H1 (cell line): ENCODE data around the gene ZNF407. TPM values are rescaled to one million over a fixed set of nuclear protein-coding genes. Genes with fewer than 3 reads are reported as not detected.

Source experiments
- CTCF ChIA-PET: fragments of 300-600 bp; sonication (Branson Sonifier 250); formaldehyde crosslinking; loops from one replicate; lab custom pipeline; 2021; ENCODE audit not compliant: partially characterized antibody; lab: Charles Lee
- POLR2A ChIA-PET: fragments of 300-600 bp; sonication (Branson Sonifier 250); formaldehyde crosslinking; loops from one replicate; lab custom pipeline; 2021; ENCODE audit warnings: inconsistent platforms; ENCODE audit not compliant: partially characterized antibody; lab: Charles Lee
- DNase-seq, 2 experiments: peaks; one replicate each; pipeline versions ENCODE4 v3.0.0 to v3.0.0-alpha.2; 2010 to 2022; ENCODE audit warnings: low spot score in 2 of 2, low read depth in 1 of 2, mixed read lengths in 1 of 2
- FAIRE-seq: peaks from 2 replicates; lab custom pipeline; 2011; peaks lifted over from hg19 to GRCh38; lab: Jason Lieb, UNC
- H2AFZ ChIP-seq: 2 replicates; pipeline ENCODE4 v1.8.1; 2012; ENCODE audit warnings: low read length, inconsistent platforms
- H2AK5ac ChIP-seq: 2 replicates; pipeline ENCODE4 v1.6.1; 2013; ENCODE audit warnings: low read depth, low read length
- H2BK120ac ChIP-seq: replicated peaks from 2 replicates; pipeline ENCODE3; 2013; ENCODE audit warnings: low read depth, low read length, inconsistent platforms
- H2BK12ac ChIP-seq: 2 replicates; pipeline ENCODE4 v1.6.1; 2013; ENCODE audit warnings: low read depth, low read length
- H2BK15ac ChIP-seq: 2 replicates; pipeline ENCODE4 v1.6.1; 2013; ENCODE audit warnings: low read length
- H2BK20ac ChIP-seq: 2 replicates; pipeline ENCODE4 v1.6.1; 2013; ENCODE audit warnings: low read length
- H2BK5ac ChIP-seq: 2 replicates; pipeline ENCODE4 v1.6.1; 2013; ENCODE audit warnings: low read depth, low read length
- H3K14ac ChIP-seq: 2 replicates; pipeline ENCODE4 v1.6.1; 2013; ENCODE audit warnings: inconsistent platforms; ENCODE audit not compliant: insufficient read length
- H3K18ac ChIP-seq: 2 replicates; pipeline ENCODE4 v1.6.1; 2013; ENCODE audit warnings: low read length; ENCODE audit errors: extremely low read depth
- H3K23ac ChIP-seq: 2 replicates; pipeline ENCODE4 v1.6.1; 2013; ENCODE audit warnings: inconsistent platforms; ENCODE audit not compliant: insufficient read length
- H3K23me2 ChIP-seq: 2 replicates; pipeline ENCODE4 v1.6.1; 2013; ENCODE audit warnings: low read depth, low read length
- H3K27ac ChIP-seq: 2 replicates; pipeline ENCODE4 v1.6.1; 2011; ENCODE audit warnings: low read depth, low read length, inconsistent platforms
- H3K27me3 ChIP-seq, 4 experiments: replicated peaks in 1 of 4; 1 replicate in 1 of 4; 2 replicates in 3 of 4; pipeline versions ENCODE4 v1.6.1 to v1.8.1; 2011 to 2013; ENCODE audit warnings: low read length in 3 of 4, mild to moderate bottlenecking in 3 of 4, inconsistent platforms in 2 of 4, mixed read lengths in 2 of 4, moderate library complexity in 1 of 4; ENCODE audit not compliant: control insufficient read depth in 3 of 4, insufficient read depth in 3 of 4; ENCODE audit errors: extremely low read depth in 1 of 4
- H3K36me3 ChIP-seq, 4 experiments: 2 replicates each; pipeline versions ENCODE4 v1.6.1 to v1.8.1; 2011 to 2013; ENCODE audit warnings: mild to moderate bottlenecking in 4 of 4, low read length in 3 of 4, moderate library complexity in 2 of 4, control low read depth in 1 of 4, inconsistent platforms in 1 of 4; ENCODE audit not compliant: insufficient read depth in 4 of 4, control insufficient read depth in 2 of 4
- H3K4ac ChIP-seq: replicated peaks from 2 replicates; pipeline ENCODE3; 2013; ENCODE audit warnings: low read length, low read depth, mixed read lengths, inconsistent platforms; ENCODE audit not compliant: insufficient read length
- H3K4me1 ChIP-seq, 4 experiments: replicated peaks in 1 of 4; 1 replicate in 1 of 4; 2 replicates in 3 of 4; pipeline versions ENCODE4 v1.6.1 to v1.8.1; 2011 to 2013; ENCODE audit warnings: low read length in 3 of 4, inconsistent platforms in 2 of 4, mixed read lengths in 1 of 4; ENCODE audit not compliant: insufficient read depth in 4 of 4, control insufficient read depth in 3 of 4
- H3K4me2 ChIP-seq, 2 experiments: 2 replicates each; pipeline versions ENCODE4 v1.6.1 to v1.8.1; 2011 to 2013; ENCODE audit warnings: low read depth in 2 of 2, low read length in 2 of 2, control low read depth in 1 of 2, inconsistent platforms in 1 of 2, mild to moderate bottlenecking in 1 of 2; ENCODE audit not compliant: insufficient read depth in 1 of 2
- H3K4me3 ChIP-seq, 4 experiments: fragments of 200-600, 300-600 bp in 1 of 4; sonication (generic), shearing (Covaris generic), sonication (Bioruptor Twin) in 1 of 4; 2 replicates each; pipeline versions ENCODE4 v1.5.1 to v1.8.1; 2011 to 2016; ENCODE audit warnings: low read length in 4 of 4, low read depth in 3 of 4, control low read depth in 2 of 4, inconsistent platforms in 2 of 4, mild to moderate bottlenecking in 2 of 4, mixed read lengths in 1 of 4, moderate library complexity in 1 of 4; ENCODE audit not compliant: insufficient read depth in 2 of 4; ENCODE audit errors: extremely low read depth in 1 of 4
- H3K56ac ChIP-seq: replicated peaks from 2 replicates; pipeline ENCODE3; 2013; ENCODE audit warnings: low read depth, mild to moderate bottlenecking, mixed read lengths, low read length, inconsistent platforms; ENCODE audit not compliant: insufficient read length
- H3K79me1 ChIP-seq: 2 replicates; pipeline ENCODE4 v1.6.1; 2013; ENCODE audit warnings: low read depth, low read length, control low read depth
- H3K79me2 ChIP-seq, 2 experiments: 2 replicates each; pipeline versions ENCODE4 v1.6.1 to v1.8.1; 2012 to 2013; ENCODE audit warnings: low read length in 2 of 2, mild to moderate bottlenecking in 2 of 2, inconsistent platforms in 1 of 2; ENCODE audit not compliant: insufficient read depth in 2 of 2, control insufficient read depth in 1 of 2
- H3K9ac ChIP-seq, 4 experiments: replicated peaks in 1 of 4; 1 replicate in 1 of 4; 2 replicates in 3 of 4; pipeline versions ENCODE4 v1.6.1 to v1.8.1; 2011 to 2013; ENCODE audit warnings: low read depth in 3 of 4, low read length in 3 of 4, control low read depth in 2 of 4, mild to moderate bottlenecking in 2 of 4, moderate library complexity in 2 of 4, inconsistent platforms in 1 of 4; ENCODE audit errors: extremely low read depth in 1 of 4
- H3K9me3 ChIP-seq, 2 experiments: 2 replicates each; pipeline versions ENCODE4 v1.6.1 to v1.8.1; 2012 to 2013; ENCODE audit warnings: mild to moderate bottlenecking in 2 of 2, moderate library complexity in 2 of 2, control low read depth in 1 of 2, inconsistent platforms in 1 of 2, low read depth in 1 of 2, low read length in 1 of 2, mixed read lengths in 1 of 2; ENCODE audit not compliant: insufficient read depth in 2 of 2
- H4K20me1 ChIP-seq, 2 experiments: replicated peaks in 1 of 2; 2 replicates each; pipeline versions ENCODE3 to v1.8.1; 2011 to 2013; ENCODE audit warnings: inconsistent platforms in 2 of 2, low read length in 2 of 2, mild to moderate bottlenecking in 1 of 2; ENCODE audit not compliant: insufficient read depth in 2 of 2, control insufficient read depth in 1 of 2
- H4K5ac ChIP-seq: 2 replicates; pipeline ENCODE4 v1.6.1; 2013; ENCODE audit warnings: low read length, low read depth, mixed read lengths, inconsistent platforms; ENCODE audit not compliant: insufficient read length
- H4K8ac ChIP-seq: 2 replicates; pipeline ENCODE4 v1.8.0; 2013; ENCODE audit warnings: mild to moderate bottlenecking, moderate library complexity, low read length, inconsistent platforms; ENCODE audit not compliant: insufficient read depth; ENCODE audit errors: extremely low read depth
- H4K91ac ChIP-seq: replicated peaks from 2 replicates; pipeline ENCODE3; 2013; ENCODE audit warnings: low read length, mixed read lengths, inconsistent platforms; ENCODE audit not compliant: insufficient read length
- BCL11A ChIP-seq, 2 experiments: IDR thresholded peaks; one replicate each; pipeline ENCODE4 v1.6.1; 2011; ENCODE audit warnings: low read depth in 2 of 2, low read length in 2 of 2, mild to moderate bottlenecking in 2 of 2
- CBX8 ChIP-seq: fragments of 300-800, 300-1000 bp; sonication (generic); IDR thresholded peaks from 2 replicates; pipeline ENCODE4 v1.7.1; 2016; ENCODE audit warnings: low read depth, low read length, borderline replicate concordance
- CHD1 ChIP-seq: IDR thresholded peaks from 2 replicates; pipeline ENCODE4 v1.6.1; 2012; ENCODE audit warnings: low read depth, low read length, improper control_type of control experiment
- EP300 ChIP-seq, 2 experiments: IDR thresholded peaks; 1 replicate in 1 of 2; 2 replicates in 1 of 2; pipeline ENCODE4 v1.6.1; 2011 to 2012; ENCODE audit warnings: low read depth in 2 of 2, low read length in 2 of 2, mild to moderate bottlenecking in 2 of 2, borderline replicate concordance in 1 of 2, inconsistent platforms in 1 of 2, moderate library complexity in 1 of 2
- JUN ChIP-seq: IDR thresholded peaks from 2 replicates; pipeline ENCODE4 v1.6.1; 2011; ENCODE audit warnings: low read depth, mild to moderate bottlenecking, improper control_type of control experiment, low read length
- MAFK ChIP-seq: IDR thresholded peaks from 2 replicates; pipeline ENCODE4 v1.6.1; 2012; ENCODE audit warnings: low read depth, mild to moderate bottlenecking, improper control_type of control experiment, low read length
- RAD21 ChIP-seq, 2 experiments: IDR thresholded peaks in 1 of 2; conservative IDR thresholded peaks in 1 of 2; 2 replicates each; pipeline ENCODE4 v1.6.1; 2011; ENCODE audit warnings: low read depth in 2 of 2, low read length in 2 of 2, improper control_type of control experiment in 1 of 2, inconsistent platforms in 1 of 2, mild to moderate bottlenecking in 1 of 2, moderate library complexity in 1 of 2
- RXRA ChIP-seq: IDR thresholded peaks from 2 replicates; pipeline ENCODE4 v1.6.1; 2011; ENCODE audit warnings: low read depth, mild to moderate bottlenecking, low read length, moderate library complexity; ENCODE audit not compliant: insufficient read depth
- SAP30 ChIP-seq: fragments of 300-600 bp; sonication (generic); IDR thresholded peaks from 2 replicates; pipeline ENCODE4 v1.7.1; 2012; ENCODE audit warnings: low read length, moderate library complexity, mild to moderate bottlenecking, inconsistent platforms; ENCODE audit not compliant: insufficient read depth, insufficient replicate concordance
- TBP ChIP-seq: IDR thresholded peaks from 2 replicates; pipeline ENCODE4 v1.6.1; 2011; ENCODE audit warnings: low read depth, low read length, improper control_type of control experiment
- WGBS, 2 experiments: shearing (Covaris generic) in 1 of 2; methylation state at CpG; one replicate each; pipeline versions ENCODE4 v1.1.6 to v1.1.7; 2013 to 2015; ENCODE audit warnings: low lambda C conversion rate in 2 of 2, mixed read lengths in 2 of 2, inconsistent platforms in 1 of 2, low coverage in 1 of 2, missing lambda C conversion rate in 1 of 2; ENCODE audit not compliant: insufficient replicate concordance in 2 of 2, insufficient coverage in 1 of 2, insufficient read length in 1 of 2; ENCODE audit errors: extremely low coverage in 1 of 2, missing lambda C conversion rate in 1 of 2; 5-methylcytosine and 5-hydroxymethylcytosine counted together
- polyA plus RNA-seq, 7 experiments: library from polyadenylated mRNA; depleted of rRNA in 3 of 7; stranded (reverse) in 5 of 7; unstranded in 2 of 7; fragments of >200 nt in 5 of 7; fragments of 200-250 nt in 2 of 7; gene quantifications; 1 replicate in 5 of 7; 2 replicates in 1 of 7; 4 replicates in 1 of 7; pipeline versions ENCODE4 v1.2.1 to v1.2.3, GENCODE V29; 2011 to 2013; ENCODE audit warnings: missing spikeins in 2 of 7, mixed read lengths in 2 of 7
- total RNA-seq: library from RNA; stranded (reverse); fragmentation: NEBNext Ultra II Directional; extraction: Animal tissue kit (Norgen Biotek cat#: 25700); gene quantifications from 2 replicates; pipeline ENCODE4 v1.2.1, GENCODE V29; 2021

Gene ZNF407
- total and polyA plus RNA-seq, 2 of the 8 experiments (the other 6 are each of a cell fraction or from before 2014, with no cell fraction given) = 1.5 to 6.8 TPM

DNA sequence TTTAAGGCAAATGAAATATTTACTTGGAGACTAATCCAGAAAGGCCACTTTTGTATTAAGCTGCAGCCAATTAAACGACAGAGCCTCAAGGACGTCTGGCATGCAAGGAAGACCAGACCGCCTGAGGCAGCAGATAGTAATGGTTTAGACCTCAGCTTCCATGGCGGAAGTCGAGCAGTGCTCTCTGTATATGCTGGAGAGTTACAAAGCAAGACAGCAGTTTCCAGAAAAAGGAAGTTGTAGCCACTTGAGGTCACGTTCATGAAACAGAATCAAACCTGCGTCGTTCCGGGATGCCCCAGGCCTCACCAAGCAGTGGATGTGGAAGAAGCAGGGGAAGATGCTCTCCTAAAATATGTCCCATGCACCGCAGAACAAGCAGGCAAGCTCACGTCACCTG lies 469.3 kb downstream of the ZNF407 start:
- H3K4me2 ChIP-seq = no peak overlapping the region
- TF ChIP-seq CBX8 (no peak), EP300 (IDR thresholded peaks at IDR 0.05; ENCODE audit: borderline replicate concordance in 1 of 2, low read depth in 2 of 2, low read length in 2 of 2) (no peak), RAD21 (IDR thresholded peaks at IDR 0.05 in 1 of 2, conservative IDR thresholded peaks at IDR 0.05 in 1 of 2; ENCODE audit: low read depth in 2 of 2, low read length in 2 of 2) (no peak), CHD1 (no peak), MAFK (no peak), RXRA (no peak), JUN (no peak), SAP30 (no peak), TBP (no peak), BCL11A (IDR thresholded peaks at IDR 0.05; ENCODE audit: low read depth in 2 of 2, low read length in 2 of 2) (no peak)
- FAIRE-seq = no peak

More for the DNA sequence above, 469.3 kb downstream of the ZNF407 start:
- 93% methylated on average over 11 of the region's 11 CpGs; no CpG with 5 or more reads in 1 of the 2 experiments for WGBS, 2 experiments
- no peak overlapping the region for H3K23ac ChIP-seq
- no peak overlapping the region for H2AFZ ChIP-seq
- H3K9me3 ChIP-seq = no peaks in the 10 kb centered on the region
- no peak overlapping the region for H2BK15ac ChIP-seq
- H2BK120ac ChIP-seq = no peak overlapping the region
- H3K79me2 ChIP-seq = no peaks in the 10 kb centered on the region
- no peaks in the 10 kb centered on the region for H3K23me2 ChIP-seq
- no peak overlapping the region for H3K4me3 ChIP-seq
- H4K91ac ChIP-seq = no peak overlapping the region
- no peak overlapping the region for H3K14ac ChIP-seq
- no peak overlapping the region for H2AK5ac ChIP-seq
- H3K27ac ChIP-seq = no peak overlapping the region
- H3K36me3 ChIP-seq = no peaks in the 10 kb centered on the region
- no peaks in the 10 kb centered on the region for H3K27me3 ChIP-seq
- H3K79me1 ChIP-seq = no peaks in the 10 kb centered on the region
- H3K4me1 ChIP-seq = peaks cover 0 to 4% (median 0%) of the 10 kb centered on the region in 4 experiments; a peak in 2 of 7 replicates
- H3K18ac ChIP-seq = no peak overlapping the region
- H2BK5ac ChIP-seq = no peak overlapping the region
- no peak overlapping the region for H4K8ac ChIP-seq
- H4K20me1 ChIP-seq = no peaks in the 10 kb centered on the region
- H2BK12ac ChIP-seq = no peak overlapping the region
- no peak overlapping the region for H4K5ac ChIP-seq
- ChIA-PET POLR2A (interaction anchor here (0.7 kb wide), 2 partner anchors 12 to 169 kb away, joined by 3 read pairs; no protein-coding TSS in a partner anchor), CTCF (interaction anchor here (0.7 to 3.5 kb wide), 3 partner anchors 8 to 26 kb away, joined by 3 to 14 read pairs (median 5); no protein-coding TSS in a partner anchor)
- no peak overlapping the region for H3K4ac ChIP-seq
- DNase-seq = no peak
- H3K56ac ChIP-seq = no peak overlapping the region
- no peak overlapping the region for H3K9ac ChIP-seq
- no peak overlapping the region for H2BK20ac ChIP-seq
